NCI-H1092 (cell line): ENCODE results near the gene GJC1.
"Not testable (repeated sequence)": the region's sequence is repeated elsewhere in the genome, so short reads cannot be mapped to it uniquely, and the experiment has no call there.

ENCODE experiments used
- DNase-seq: peaks from one replicate; lab custom pipeline; 2025; lab: John Stamatoyannopoulos, UW

The GJC1 gene

DNA sequence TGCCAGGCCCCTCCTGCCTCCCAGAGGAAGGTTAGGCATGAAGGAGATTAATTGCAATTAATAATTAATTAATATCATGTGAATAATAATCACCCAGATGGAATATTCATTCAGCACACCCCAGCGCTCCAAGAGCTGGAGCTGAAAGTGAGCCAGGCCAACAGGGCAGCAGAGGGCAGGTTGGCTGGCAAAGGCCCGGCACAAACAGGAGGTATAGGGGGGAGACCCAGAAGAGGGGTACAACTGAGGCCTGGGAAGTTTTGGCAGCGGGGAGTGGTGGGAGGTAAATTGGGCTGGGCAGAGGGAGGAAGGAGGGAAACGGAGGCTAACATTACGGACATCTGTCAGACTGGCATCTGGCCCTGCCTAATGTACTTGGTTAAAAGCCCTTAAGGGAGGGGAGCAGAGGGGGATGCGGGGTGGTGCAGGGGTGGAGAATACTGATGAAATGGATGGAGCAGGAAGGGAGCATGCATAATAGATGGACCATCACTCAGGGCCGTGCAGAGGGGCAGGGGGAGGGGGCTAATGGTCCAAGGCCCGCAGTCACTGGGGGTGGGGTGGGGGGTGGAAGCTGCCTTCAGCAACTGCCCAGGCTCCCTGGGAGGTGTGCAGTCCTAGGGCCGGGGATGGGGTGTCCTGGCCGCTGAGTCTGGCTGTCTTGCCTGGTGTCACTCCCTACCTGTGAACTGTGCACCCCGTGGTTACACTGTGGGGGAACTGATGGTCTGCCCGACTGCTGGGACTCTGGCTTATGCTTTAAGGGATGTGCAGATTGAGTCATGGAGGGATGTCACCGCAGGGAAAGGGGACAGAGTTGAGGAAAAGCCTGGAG, 69.4 kb downstream of the GJC1 start:
- no peak for DNase-seq

DNA sequence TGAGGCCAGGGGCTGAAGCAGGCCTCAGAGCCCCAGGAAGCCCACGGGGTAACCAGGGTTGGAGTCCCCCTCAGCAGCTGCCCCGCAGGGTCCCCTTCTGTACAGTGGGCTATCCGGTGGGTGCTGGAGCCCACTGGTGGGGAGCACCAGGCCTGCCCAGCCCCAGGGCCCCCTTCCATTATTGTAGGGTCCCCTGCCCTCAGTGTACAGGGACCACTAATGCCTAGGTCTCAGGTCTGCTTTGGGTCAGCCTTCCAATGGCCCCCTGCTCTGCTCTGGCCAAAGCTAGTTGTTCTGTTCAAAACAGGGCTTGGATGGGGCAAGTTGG, 70.2 kb downstream of the GJC1 start:
- no peak for DNase-seq

- no peak for DNase-seq
Measured at GRCh38 chr17:44759086-44759915, 70.8 kb downstream of the GJC1 start.

GRCh38 chr17:44758414-44759085, 71.5 kb downstream of the GJC1 start, which contains the start of gene ADAM11:
Gene ADAM11, plus strand, starts transcription at chr17:44758988. Its CDS starts 212 bp downstream, at chr17:44759200.
- no peak for DNase-seq

- no peak for DNase-seq
Measured at GRCh38 chr17:44757918-44758413, 72.1 kb downstream of the GJC1 start.

GRCh38 chr17:44757045-44757917, 72.8 kb downstream of the GJC1 start:
- no peak for DNase-seq

- not testable (repeated sequence) for DNase-seq
Measured at GRCh38 chr17:44755180-44755579, 74.9 kb downstream of the GJC1 start.

GRCh38 chr17:44754276-44754675, 75.8 kb downstream of the GJC1 start:
- no peak for DNase-seq

- no peak for DNase-seq
Measured at GRCh38 chr17:44752953-44753861, 76.9 kb downstream of the GJC1 start.

GRCh38 chr17:44751806-44752205, 78.3 kb downstream of the GJC1 start:
- no peak for DNase-seq

- no peak for DNase-seq
Measured at GRCh38 chr17:44751331-44751730, 78.8 kb downstream of the GJC1 start.

- DNase-seq = no peak
Measured at GRCh38 chr17:44749980-44750318, 80.1 kb downstream of the GJC1 start.

DNA sequence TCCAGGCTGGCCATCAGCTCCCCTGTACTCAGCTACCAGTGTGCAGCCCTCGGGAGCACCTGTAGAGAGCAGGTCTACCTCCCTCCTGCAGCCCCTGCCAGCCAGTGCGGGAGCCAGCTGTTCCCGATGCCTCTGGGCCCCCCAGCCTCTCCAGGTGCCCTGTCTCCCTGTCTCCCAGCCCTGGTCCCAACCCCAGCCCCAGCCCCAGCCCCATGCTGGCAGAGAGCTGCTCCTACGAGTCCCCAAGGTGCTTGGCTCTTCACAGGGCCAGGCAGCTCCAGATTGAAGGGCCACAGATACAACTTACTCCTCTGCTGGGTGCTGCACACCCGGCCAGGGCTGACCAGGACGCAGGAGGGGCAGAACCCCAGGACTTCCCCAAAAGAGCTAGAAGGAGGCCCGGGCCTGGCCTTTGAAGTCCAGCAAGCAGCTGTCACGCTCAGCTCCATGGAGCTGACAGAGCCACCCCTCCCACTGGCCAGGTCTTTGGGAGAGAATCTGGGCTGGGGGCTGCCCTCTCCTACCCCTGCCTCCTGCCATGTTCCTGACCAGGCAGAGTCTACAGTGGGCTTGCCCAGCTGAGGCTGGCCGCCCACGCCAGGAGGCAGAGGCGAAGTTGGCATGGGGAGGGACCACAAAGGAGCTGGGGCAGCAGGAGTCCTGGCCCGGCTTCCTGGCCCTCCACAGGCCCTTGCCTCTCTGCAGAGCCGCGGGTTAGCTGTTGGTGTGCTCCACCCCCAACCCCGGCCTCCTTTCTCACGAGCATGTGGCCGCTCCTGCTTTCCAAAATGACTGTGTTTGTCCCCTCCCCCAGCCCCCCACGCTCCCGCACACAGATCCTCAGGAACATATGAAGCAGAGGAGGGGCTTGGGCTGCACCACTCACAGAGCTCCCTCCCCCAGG, 80.8 kb downstream of the GJC1 start:
- no peak for DNase-seq
